ENCODE data around the gene MRGPRE.

- TF ChIP-seq POLR2AphosphoS5 (IDR thresholded peaks at IDR 0.05; ENCODE audit: low read depth) = no peak
- no peak for TF ChIP-seq CTCF (IDR thresholded peaks at IDR 0.05; ENCODE audit: insufficient read depth, low read length)
- TF ChIP-seq REST (IDR thresholded peaks at IDR 0.05; ENCODE audit: insufficient replicate concordance, low read depth) = no peak
- no peak for TF ChIP-seq GABPA (IDR thresholded peaks at IDR 0.05; ENCODE audit: low read depth)
Observed at GRCh38 chr11:3214420-3214699, 17.9 kb downstream of the MRGPRE start.
